Parathyroid adenoma (tissue), 2 donors: Measurements from ENCODE around the gene IWS1.

Experiments used
- H2AFZ ChIP-seq: fragments of 300-600 bp; sonication (generic); one replicate; pipeline ENCODE4 v1.7.0; 2017; ENCODE audit warnings: antibody characterized with exemption, mild to moderate bottlenecking
- H3K27ac ChIP-seq: fragments of 300-600 bp; sonication (generic); one replicate; pipeline ENCODE4 v1.7.0; 2017
- H3K27me3 ChIP-seq: fragments of 300-600 bp; sonication (generic); one replicate; pipeline ENCODE4 v1.7.0; 2017; ENCODE audit warnings: low read length; ENCODE audit not compliant: control insufficient read depth, insufficient read depth
- H3K36me3 ChIP-seq: fragments of 300-600 bp; sonication (generic); one replicate; pipeline ENCODE4 v1.7.0; 2017; ENCODE audit warnings: low read length; ENCODE audit not compliant: control insufficient read depth, insufficient read depth
- H3K4me1 ChIP-seq: fragments of 300-600 bp; sonication (generic); one replicate; pipeline ENCODE4 v1.7.0; 2017; ENCODE audit warnings: control low read depth
- H3K4me2 ChIP-seq: fragments of 300-600 bp; sonication (generic); one replicate; pipeline ENCODE4 v1.7.0; 2017; ENCODE audit warnings: low read length
- H3K4me3 ChIP-seq: fragments of 300-600 bp; sonication (generic); one replicate; pipeline ENCODE4 v1.7.0; 2017; ENCODE audit warnings: low read depth, low read length
- H3K79me2 ChIP-seq: fragments of 300-600 bp; sonication (generic); one replicate; pipeline ENCODE4 v1.7.0; 2017; ENCODE audit warnings: control low read depth
- H3K9ac ChIP-seq: fragments of 300-600 bp; sonication (generic); one replicate; pipeline ENCODE4 v1.7.0; 2017; ENCODE audit warnings: mild to moderate bottlenecking
- H3K9me3 ChIP-seq: fragments of 300-600 bp; sonication (generic); one replicate; pipeline ENCODE4 v1.7.0; 2017; ENCODE audit warnings: low read length; ENCODE audit not compliant: control insufficient read depth
- CTCF ChIP-seq: fragments of 300-600 bp; sonication (generic); IDR thresholded peaks from one replicate; pipeline ENCODE4 v1.7.0; 2017; ENCODE audit warnings: antibody characterized with exemption, mild to moderate bottlenecking
- donor health status: primary hyperparathyroidism.

Gene IWS1

GRCh38 chr2:127569666-127570065 lies 43.4 kb upstream of the IWS1 start:
- Histone ChIP-seq H3K4me1 (no peaks in the 10 kb centered on the region), H3K9me3 (no peaks in the 10 kb centered on the region), H3K36me3 (no peaks in the 10 kb centered on the region), H3K27me3 (no peaks in the 10 kb centered on the region), H3K4me2 (no peak overlapping the region), H3K79me2 (no peaks in the 10 kb centered on the region), H3K4me3 (no peak overlapping the region), H3K9ac (no peak overlapping the region), H2AFZ (no peak overlapping the region), H3K27ac (no peak overlapping the region)
- no peak for TF ChIP-seq CTCF

GRCh38 chr2:127568128-127568527 lies 41.8 kb upstream of the IWS1 start:
- Histone ChIP-seq H3K9ac (no peak overlapping the region), H3K4me2 (no peak overlapping the region), H2AFZ (no peak overlapping the region), H3K27ac (no peak overlapping the region), H3K4me1 (no peaks in the 10 kb centered on the region), H3K36me3 (no peaks in the 10 kb centered on the region), H3K9me3 (no peaks in the 10 kb centered on the region), H3K27me3 (no peaks in the 10 kb centered on the region), H3K4me3 (no peak overlapping the region), H3K79me2 (no peaks in the 10 kb centered on the region)
- TF ChIP-seq CTCF, result no peak

GRCh38 chr2:127567351-127567854 lies 41.1 kb upstream of the IWS1 start:
- H3K36me3 ChIP-seq, result no peaks in the 10 kb centered on the region
- H3K4me3 ChIP-seq, result no peak overlapping the region
- no peak overlapping the region for H3K9ac ChIP-seq
- H3K27me3 ChIP-seq, result no peaks in the 10 kb centered on the region
- TF ChIP-seq CTCF, result no peak
- H2AFZ ChIP-seq, result no peak overlapping the region
- no peak overlapping the region for H3K27ac ChIP-seq
- H3K9me3 ChIP-seq, result no peaks in the 10 kb centered on the region
- no peaks in the 10 kb centered on the region for H3K4me1 ChIP-seq
- no peaks in the 10 kb centered on the region for H3K79me2 ChIP-seq
- H3K4me2 ChIP-seq, result no peak overlapping the region

- no peaks in the 10 kb centered on the region for H3K36me3 ChIP-seq
- no peaks in the 10 kb centered on the region for H3K27me3 ChIP-seq
- H3K4me3 ChIP-seq, result no peak overlapping the region
- no peak overlapping the region for H2AFZ ChIP-seq
- no peak overlapping the region for H3K9ac ChIP-seq
- H3K4me1 ChIP-seq, result no peaks in the 10 kb centered on the region
- H3K9me3 ChIP-seq, result no peaks in the 10 kb centered on the region
- no peak for TF ChIP-seq CTCF
- no peak overlapping the region for H3K4me2 ChIP-seq
- H3K27ac ChIP-seq, result no peak overlapping the region
- no peaks in the 10 kb centered on the region for H3K79me2 ChIP-seq
Observed at GRCh38 chr2:127566576-127566975, 40.3 kb upstream of the IWS1 start.

- no peak overlapping the region for H3K4me2 ChIP-seq
- H3K79me2 ChIP-seq, result no peaks in the 10 kb centered on the region
- H2AFZ ChIP-seq, result no peak overlapping the region
- H3K9ac ChIP-seq, result no peak overlapping the region
- H3K27ac ChIP-seq, result no peak overlapping the region
- no peaks in the 10 kb centered on the region for H3K36me3 ChIP-seq
- H3K4me3 ChIP-seq, result no peak overlapping the region
- TF ChIP-seq CTCF, result no peak
- H3K4me1 ChIP-seq, result no peaks in the 10 kb centered on the region
- H3K9me3 ChIP-seq, result no peaks in the 10 kb centered on the region
- no peaks in the 10 kb centered on the region for H3K27me3 ChIP-seq
Observed at GRCh38 chr2:127566139-127566417, 39.8 kb upstream of the IWS1 start.
